Right lobe of liver (tissue), 4 donors: ENCODE results near the gene ZNF385B.

ENCODE experiments used
- POLR2A ChIP-seq: fragments of 450-650 bp; IDR thresholded peaks from one replicate; pipeline ENCODE4 v1.6.1; 2017; ENCODE audit warnings: antibody characterized with exemption, mild to moderate bottlenecking
- TF ChIP-seq, protein P1 (sequence below), 4 donors: fragments of 200-600 bp in 3 of 4; fragments of 450-650 bp in 1 of 4; IDR thresholded peaks; one replicate each; pipeline versions ENCODE4 v1.5.1 to v1.8.0; 2016 to 2022; ENCODE audit warnings: antibody characterized with exemption in 4 of 4, mild to moderate bottlenecking in 2 of 4
- donor health status: DM: no; HTN: no; CAD: no.
- donor health status: DM: no; HTN: no; CAD: no.
- donor health status: DM: no; HTN: yes; CAD: no.

DNA sequence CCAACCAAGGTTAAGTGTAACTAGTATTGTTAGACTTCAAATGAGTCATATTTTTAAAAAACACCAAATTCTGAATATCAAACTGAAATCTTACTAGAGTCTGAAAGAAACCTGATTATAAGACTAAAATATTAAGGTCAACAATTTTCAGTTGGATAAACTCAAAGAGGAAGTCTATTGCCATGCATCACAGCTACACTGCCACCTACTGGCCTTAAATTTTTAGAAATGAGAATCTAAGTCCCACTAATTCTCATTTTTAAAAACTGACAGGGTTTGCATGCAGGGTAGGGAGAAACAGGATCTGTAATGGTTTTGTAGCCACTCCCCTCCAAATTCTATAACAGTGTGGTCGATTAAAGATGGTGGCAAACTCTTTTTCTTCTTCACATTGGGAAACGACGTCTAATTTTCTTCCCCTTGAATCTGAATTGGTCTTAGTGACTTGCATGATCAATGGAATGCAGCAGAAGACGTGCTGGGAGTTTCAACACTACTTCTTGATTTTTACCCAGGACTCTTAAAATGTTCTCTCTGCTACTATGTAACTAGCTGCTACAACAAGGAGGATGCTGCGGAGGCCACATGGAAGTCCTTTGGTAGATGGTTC, 420.7 kb downstream of the ZNF385B start:
- TF ChIP-seq, protein P1, sequence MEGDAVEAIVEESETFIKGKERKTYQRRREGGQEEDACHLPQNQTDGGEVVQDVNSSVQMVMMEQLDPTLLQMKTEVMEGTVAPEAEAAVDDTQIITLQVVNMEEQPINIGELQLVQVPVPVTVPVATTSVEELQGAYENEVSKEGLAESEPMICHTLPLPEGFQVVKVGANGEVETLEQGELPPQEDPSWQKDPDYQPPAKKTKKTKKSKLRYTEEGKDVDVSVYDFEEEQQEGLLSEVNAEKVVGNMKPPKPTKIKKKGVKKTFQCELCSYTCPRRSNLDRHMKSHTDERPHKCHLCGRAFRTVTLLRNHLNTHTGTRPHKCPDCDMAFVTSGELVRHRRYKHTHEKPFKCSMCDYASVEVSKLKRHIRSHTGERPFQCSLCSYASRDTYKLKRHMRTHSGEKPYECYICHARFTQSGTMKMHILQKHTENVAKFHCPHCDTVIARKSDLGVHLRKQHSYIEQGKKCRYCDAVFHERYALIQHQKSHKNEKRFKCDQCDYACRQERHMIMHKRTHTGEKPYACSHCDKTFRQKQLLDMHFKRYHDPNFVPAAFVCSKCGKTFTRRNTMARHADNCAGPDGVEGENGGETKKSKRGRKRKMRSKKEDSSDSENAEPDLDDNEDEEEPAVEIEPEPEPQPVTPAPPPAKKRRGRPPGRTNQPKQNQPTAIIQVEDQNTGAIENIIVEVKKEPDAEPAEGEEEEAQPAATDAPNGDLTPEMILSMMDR (IDR thresholded peaks at IDR 0.05), result peak; percentile 48 to 66 (median 64)
- TF ChIP-seq POLR2A, result no peak
